Raji (cell line): ENCODE data around the gene ELMO2.

Source experiments
- POLR2A ChIP-seq: IDR thresholded peaks from 2 replicates; pipeline ENCODE4 v1.6.1; 2011; ENCODE audit warnings: low read depth, low read length, control low read depth; ENCODE audit not compliant: insufficient read depth

Gene ELMO2, protein sequence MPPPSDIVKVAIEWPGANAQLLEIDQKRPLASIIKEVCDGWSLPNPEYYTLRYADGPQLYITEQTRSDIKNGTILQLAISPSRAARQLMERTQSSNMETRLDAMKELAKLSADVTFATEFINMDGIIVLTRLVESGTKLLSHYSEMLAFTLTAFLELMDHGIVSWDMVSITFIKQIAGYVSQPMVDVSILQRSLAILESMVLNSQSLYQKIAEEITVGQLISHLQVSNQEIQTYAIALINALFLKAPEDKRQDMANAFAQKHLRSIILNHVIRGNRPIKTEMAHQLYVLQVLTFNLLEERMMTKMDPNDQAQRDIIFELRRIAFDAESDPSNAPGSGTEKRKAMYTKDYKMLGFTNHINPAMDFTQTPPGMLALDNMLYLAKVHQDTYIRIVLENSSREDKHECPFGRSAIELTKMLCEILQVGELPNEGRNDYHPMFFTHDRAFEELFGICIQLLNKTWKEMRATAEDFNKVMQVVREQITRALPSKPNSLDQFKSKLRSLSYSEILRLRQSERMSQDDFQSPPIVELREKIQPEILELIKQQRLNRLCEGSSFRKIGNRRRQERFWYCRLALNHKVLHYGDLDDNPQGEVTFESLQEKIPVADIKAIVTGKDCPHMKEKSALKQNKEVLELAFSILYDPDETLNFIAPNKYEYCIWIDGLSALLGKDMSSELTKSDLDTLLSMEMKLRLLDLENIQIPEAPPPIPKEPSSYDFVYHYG

DNA sequence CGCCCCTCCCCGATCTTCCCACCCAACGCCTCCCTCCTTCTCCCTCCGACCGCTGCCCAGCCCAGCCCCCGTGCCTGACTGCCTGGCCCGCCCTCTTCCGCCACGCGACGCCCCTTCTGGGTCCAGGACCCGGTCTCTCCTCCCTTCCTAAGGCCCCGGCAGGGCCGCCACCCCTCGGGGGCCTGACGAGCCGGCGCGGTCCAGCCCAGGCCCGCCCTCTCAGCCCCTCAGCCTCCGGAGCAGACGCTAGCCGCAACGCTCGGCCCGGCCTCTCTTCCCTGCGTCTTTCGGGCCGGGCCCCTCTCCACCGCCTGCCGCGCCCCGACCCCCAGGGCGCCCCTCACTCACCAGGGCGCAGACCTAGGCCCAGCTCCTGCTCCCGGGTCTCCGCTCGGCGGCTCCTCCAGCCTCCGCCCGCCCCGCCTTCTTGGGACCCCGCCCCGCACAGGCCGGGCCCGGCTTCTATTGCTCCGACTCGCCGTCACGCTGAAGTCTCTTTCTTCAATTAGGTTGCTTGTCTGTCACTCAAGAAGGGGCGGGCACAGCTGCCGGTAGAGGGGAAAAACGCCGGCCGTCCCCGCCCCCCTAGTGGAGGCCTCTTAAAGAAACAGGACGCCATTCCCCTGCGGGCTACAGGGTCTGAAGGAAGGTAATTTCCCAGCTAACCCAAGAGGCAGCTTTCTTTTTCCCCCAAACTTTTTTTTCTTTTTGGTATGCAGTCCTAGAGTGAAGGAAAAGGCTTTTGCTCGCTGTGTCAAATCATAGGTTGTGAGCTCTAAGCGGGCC is at the start of gene ELMO2:
ELMO2 (minus strand) TSS at position 416 of the 786 bp plus-strand sequence. CDS start 12,133 bp downstream, outside the sequence.
- TF ChIP-seq POLR2A, result peak; percentile 66

DNA sequence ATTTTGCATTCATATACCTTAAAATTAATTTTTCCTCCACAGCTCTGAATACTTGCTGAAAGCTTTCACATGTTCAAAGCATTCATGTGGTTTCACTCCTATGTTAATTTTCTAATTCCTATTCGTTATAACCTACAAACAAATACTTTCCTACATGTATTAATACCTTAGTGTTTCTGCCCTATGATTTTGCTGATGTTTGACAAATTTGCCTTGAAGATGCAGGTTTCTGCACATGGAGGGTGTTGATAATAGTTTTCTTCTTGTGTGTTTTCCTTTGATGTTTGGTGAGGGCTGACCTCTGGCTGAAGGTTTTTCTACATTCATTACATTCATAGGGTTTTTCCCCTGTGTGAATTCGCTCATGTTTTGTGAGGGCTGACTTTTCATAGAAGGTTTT is 49.3 kb upstream of the ELMO2 start:
- no peak for TF ChIP-seq POLR2A

DNA sequence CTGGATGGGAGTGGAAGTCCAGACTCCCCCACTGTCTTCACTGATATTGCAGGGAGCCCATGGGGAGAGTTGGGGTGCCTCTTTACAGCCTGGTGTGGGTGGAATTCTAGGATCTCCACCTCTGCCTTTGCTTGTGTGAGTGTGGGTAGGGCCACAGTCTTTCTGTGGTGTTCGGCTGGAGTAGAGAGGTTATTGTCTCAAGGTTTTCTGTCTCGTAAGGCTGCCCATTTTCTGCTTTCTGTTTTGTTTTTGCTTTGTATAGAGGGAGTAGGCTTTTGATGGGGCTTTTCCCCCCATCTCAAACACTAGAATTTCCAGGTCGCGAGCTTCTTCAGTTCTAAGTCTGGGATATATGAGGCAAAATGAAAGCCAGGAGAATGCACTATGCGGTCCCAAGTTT is 40.4 kb upstream of the ELMO2 start:
- TF ChIP-seq POLR2A, result no peak

DNA sequence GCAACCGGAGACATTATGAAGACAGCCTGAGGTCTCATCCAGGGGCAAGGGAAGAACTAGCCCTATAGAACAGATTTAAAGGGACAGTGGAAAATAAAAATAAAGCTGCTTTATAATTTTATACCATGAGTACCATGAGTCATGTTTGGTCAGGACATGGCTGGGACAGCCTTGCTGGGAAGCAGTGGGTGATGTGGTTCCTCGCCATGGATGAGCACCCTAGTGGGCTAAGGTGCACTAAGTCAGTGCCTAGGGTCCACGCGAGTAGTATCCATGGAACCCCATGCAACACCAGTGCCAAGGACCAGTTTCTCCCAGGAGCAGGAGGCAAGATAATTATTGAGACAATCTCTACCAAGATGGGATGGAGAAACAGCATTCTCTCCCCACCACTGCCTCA is 33.4 kb upstream of the ELMO2 start:
- TF ChIP-seq POLR2A, result no peak

DNA sequence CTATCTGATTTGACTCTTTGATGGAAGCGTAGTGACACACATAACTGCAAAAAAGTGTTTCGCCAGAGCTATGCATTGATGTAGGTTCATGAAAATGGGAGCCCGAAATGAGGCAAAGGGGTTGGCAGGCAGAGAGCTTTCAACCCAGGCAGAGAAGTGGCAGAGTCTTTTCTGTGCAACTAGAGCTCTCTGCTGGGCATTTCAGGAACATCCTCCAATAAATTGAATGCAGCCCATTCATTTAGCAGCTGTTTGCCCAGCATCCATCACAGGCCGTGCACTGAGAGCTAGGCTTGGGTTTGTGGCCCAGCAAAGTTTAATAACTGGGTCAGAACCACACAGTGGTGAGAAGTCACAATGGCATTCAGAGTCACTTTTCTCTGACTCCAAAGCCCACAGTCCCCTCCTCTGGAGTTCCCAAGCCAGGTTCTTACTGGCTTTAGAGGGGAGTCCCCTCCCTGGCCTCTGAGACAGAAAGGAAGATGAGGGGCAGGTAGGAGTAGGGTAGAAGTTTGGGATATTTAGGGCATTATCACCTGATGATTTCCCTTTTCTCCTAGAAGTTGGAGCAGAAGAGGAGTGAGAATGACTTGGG is 31.8 kb upstream of the ELMO2 start:
- TF ChIP-seq POLR2A, result no peak

DNA sequence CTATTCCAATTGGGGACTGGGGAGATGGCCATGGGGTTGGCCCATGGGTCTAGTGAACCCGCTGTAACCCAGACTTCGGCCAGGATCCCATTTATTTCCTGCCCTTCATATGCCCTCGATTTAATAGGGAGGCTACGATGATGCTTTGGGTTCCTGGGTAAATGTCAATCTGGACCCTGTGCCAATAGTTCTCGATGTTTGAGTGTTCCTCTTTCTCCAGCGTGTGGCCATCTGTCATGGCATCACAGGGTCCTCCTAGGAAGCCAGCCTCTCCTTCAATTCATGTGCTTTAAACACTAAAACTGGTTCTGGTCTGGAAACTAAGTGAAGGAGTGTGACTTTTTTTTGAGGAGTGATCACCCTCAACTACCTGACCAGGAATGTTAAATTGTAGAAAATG is 28.7 kb upstream of the ELMO2 start:
- TF ChIP-seq POLR2A, result no peak

DNA sequence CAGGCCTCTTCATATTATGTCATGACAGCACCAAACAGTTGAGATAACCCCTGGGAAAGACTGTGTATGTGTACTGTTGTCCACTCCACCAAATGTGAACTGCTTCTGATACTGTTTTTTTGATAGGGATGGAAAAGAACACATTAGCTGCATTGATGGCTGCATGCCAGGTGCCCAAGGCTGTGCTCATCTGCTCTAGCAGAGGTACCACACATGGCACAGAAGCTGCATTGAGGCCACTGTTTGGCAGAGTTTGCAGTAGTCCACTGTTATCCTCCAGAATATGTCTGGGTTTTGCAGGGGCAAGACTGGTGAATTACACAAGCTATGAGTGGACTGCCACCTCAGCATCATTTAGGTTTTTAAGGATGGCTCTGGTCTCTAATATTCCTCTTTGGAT is 28.2 kb upstream of the ELMO2 start:
- no peak for TF ChIP-seq POLR2A

- no peak for TF ChIP-seq POLR2A
These were observed 26.6 kb upstream of the ELMO2 start for GRCh38 chr20:46433051-46433450.

DNA sequence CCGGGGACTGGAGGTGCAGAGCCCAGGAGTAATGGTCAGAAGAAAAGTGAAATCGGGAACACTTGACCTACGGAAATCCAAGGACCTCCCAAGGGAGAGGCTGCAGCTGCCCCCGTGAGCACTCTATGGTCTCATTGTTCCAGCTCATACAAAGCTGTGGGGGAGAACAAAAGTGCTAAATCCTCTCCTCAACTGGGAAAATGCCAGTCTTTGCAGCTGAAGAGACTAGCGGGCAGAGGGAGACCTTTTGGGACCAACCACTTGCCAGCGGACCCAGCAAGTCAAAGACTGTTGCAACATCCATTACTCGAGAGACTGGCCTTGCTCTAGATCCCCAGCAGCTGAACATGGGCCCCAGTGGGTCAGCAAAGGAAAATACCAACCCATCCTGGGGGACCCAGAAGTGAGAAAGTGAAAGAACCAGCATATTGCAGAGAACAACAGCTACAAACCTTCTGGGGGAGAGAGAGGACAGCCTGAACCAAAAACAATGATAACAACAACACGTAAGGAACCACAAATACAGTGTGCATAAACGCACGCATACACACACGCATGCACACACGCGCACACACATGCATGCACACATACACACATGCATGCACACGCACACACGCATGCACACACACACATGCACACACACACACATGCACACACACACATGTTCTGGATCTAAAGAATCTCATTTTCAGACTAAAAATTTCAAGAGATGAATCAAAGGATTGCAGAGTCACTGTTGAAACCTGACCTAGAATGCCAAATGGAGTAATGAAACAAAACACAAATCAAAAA is 24.7 kb upstream of the ELMO2 start:
- no peak for TF ChIP-seq POLR2A

DNA sequence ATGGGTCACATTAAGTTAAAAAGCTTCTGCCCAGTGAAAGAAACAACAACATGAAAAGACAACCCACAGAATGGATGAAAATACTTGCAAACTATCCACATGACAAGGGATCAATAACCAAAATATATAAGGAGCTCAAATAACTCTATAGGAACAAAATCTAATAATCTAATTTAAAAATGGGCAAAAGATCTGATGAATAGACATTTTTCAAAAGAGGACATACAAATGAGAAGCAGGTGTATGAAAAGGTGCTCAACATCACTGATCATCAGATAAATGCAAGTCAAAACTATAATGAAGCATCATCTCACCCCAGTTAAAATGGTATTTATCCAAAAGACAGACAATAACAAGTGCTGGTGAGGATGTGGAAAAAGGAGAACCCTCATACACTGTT is 21.0 kb upstream of the ELMO2 start:
- TF ChIP-seq POLR2A, result no peak

GRCh38 chr20:46423882-46424482 is 17.6 kb upstream of the ELMO2 start:
- no peak for TF ChIP-seq POLR2A

GRCh38 chr20:46423342-46423741 is 16.9 kb upstream of the ELMO2 start:
- TF ChIP-seq POLR2A, result no peak

- no peak for TF ChIP-seq POLR2A
These were observed 14.5 kb upstream of the ELMO2 start for GRCh38 chr20:46420878-46421277.

GRCh38 chr20:46419882-46420281 is 13.5 kb upstream of the ELMO2 start:
- no peak for TF ChIP-seq POLR2A
